Skeletal muscle tissue (tissue), 4 donors: ENCODE results near the gene TRAPPC2. TPM values are rescaled to one million over a fixed set of nuclear protein-coding genes. Genes with fewer than 3 reads are reported as not detected.

Experiments
- H3K27ac ChIP-seq: one replicate; pipeline ENCODE4 v1.7.0; 2013; ENCODE audit warnings: mild to moderate bottlenecking, low read depth, low read length, inconsistent platforms
- H3K27me3 ChIP-seq, 3 donors: one replicate each; pipeline ENCODE4 v1.7.0; 2013; ENCODE audit warnings: low read length in 3 of 3; ENCODE audit not compliant: control insufficient read depth in 3 of 3, insufficient read depth in 3 of 3
- H3K36me3 ChIP-seq, 3 donors: one replicate each; pipeline ENCODE4 v1.7.0; 2013; ENCODE audit warnings: low read length in 3 of 3; ENCODE audit not compliant: control insufficient read depth in 3 of 3, insufficient read depth in 3 of 3
- H3K4me1 ChIP-seq, 3 donors: one replicate each; pipeline ENCODE4 v1.7.0; 2013; ENCODE audit warnings: low read length in 3 of 3, mild to moderate bottlenecking in 3 of 3; ENCODE audit not compliant: control insufficient read depth in 3 of 3, insufficient read depth in 3 of 3
- H3K4me3 ChIP-seq, 3 donors: one replicate each; pipeline ENCODE4 v1.7.0; 2013; ENCODE audit warnings: low read length in 3 of 3
- H3K9ac ChIP-seq, 3 donors: one replicate each; pipeline ENCODE4 v1.7.0; 2013; ENCODE audit warnings: low read length in 3 of 3, mild to moderate bottlenecking in 3 of 3, moderate library complexity in 2 of 3, low read depth in 1 of 3
- H3K9me3 ChIP-seq, 3 donors: one replicate each; pipeline ENCODE4 v1.7.0; 2013; ENCODE audit warnings: low read length in 3 of 3; ENCODE audit not compliant: control insufficient read depth in 3 of 3
- total RNA-seq: library from RNA; depleted of rRNA; stranded (reverse); fragments of >200 nt; gene quantifications from one replicate; pipeline ENCODE4 v1.2.3, GENCODE V29; 2014
- donor health status: Osteomylitis.

Gene TRAPPC2
- total RNA-seq, 1 donor from 2014 or later, result 9.9 TPM

- H3K9me3 ChIP-seq, result no peaks in the 10 kb centered on the region
- H3K27me3 ChIP-seq, result peaks cover 0 to 4% (median 0%) of the 10 kb centered on the region in 3 donors
- H3K27ac ChIP-seq, result no peak overlapping the region
- peaks cover 18 to 31% (median 21%) of the 10 kb centered on the region in 3 donors for H3K4me1 ChIP-seq
- no peak overlapping the region for H3K9ac ChIP-seq
- no peak overlapping the region for H3K4me3 ChIP-seq
- H3K36me3 ChIP-seq, result no peaks in the 10 kb centered on the region
These were observed 41.0 kb downstream of the TRAPPC2 start for GRCh38 chrX:13693341-13693961.

GRCh38 chrX:13692771-13693231, 41.6 kb downstream of the TRAPPC2 start:
- Histone ChIP-seq H3K4me3 (no peak overlapping the region), H3K9ac (no peak overlapping the region), H3K9me3 (no peaks in the 10 kb centered on the region), H3K4me1 (peaks cover 18 to 31% (median 21%) of the 10 kb centered on the region in 3 donors), H3K27ac (no peak overlapping the region), H3K27me3 (peaks cover 0 to 4% (median 0%) of the 10 kb centered on the region in 3 donors), H3K36me3 (no peaks in the 10 kb centered on the region)

DNA sequence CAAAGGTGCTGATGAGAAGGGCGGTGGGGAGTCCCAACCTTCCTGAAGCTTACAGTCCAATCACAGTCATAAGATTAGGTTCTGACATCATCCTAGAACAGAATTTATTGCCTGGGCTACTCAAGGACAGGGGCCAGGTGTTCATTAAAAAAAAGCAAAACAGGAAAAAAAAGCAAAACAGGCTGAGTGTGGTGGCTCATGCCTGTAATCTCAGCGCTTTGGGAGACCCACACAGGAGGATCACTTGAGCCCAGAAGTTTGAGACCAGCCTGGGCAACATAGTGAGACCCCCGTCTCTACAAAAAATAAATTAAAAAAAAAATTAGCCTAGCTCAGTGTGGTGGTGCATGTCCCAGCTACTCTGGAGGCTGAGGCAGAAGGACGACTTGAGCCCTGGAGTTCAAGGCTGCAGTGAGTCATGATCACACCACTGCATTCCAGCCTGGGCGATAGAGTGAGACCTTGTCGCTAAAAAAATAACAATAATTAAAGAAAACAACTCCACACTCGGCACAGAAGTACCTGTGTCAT, 42.5 kb downstream of the TRAPPC2 start:
- Histone ChIP-seq H3K9ac (no peak overlapping the region), H3K27ac (no peak overlapping the region), H3K36me3 (no peaks in the 10 kb centered on the region), H3K4me1 (peaks cover 18 to 31% (median 21%) of the 10 kb centered on the region in 3 donors), H3K9me3 (no peaks in the 10 kb centered on the region), H3K4me3 (no peak overlapping the region), H3K27me3 (peaks cover 0 to 4% (median 0%) of the 10 kb centered on the region in 3 donors)

- Histone ChIP-seq H3K9ac (no peak overlapping the region), H3K36me3 (no peaks in the 10 kb centered on the region), H3K9me3 (no peaks in the 10 kb centered on the region), H3K27ac (no peak overlapping the region), H3K4me1 (peaks cover 17 to 31% (median 21%) of the 10 kb centered on the region in 3 donors), H3K4me3 (peak overlapping the region in 1 of 3 donors; percentile 88), H3K27me3 (peaks cover 0 to 4% (median 0%) of the 10 kb centered on the region in 3 donors)
These were observed 43.6 kb downstream of the TRAPPC2 start for GRCh38 chrX:13690836-13691235.

GRCh38 chrX:13689741-13690211, 44.6 kb downstream of the TRAPPC2 start:
- Histone ChIP-seq H3K27ac (peak overlapping the region; percentile 91), H3K9me3 (no peaks in the 10 kb centered on the region), H3K9ac (peak overlapping the region; percentile 88 to 90 (median 88)), H3K36me3 (no peaks in the 10 kb centered on the region), H3K4me1 (peaks cover 11 to 22% (median 21%) of the 10 kb centered on the region in 3 donors), H3K4me3 (peak overlapping the region; percentile 85 to 88 (median 85)), H3K27me3 (peaks cover 0 to 6% (median 0%) of the 10 kb centered on the region in 3 donors)

DNA sequence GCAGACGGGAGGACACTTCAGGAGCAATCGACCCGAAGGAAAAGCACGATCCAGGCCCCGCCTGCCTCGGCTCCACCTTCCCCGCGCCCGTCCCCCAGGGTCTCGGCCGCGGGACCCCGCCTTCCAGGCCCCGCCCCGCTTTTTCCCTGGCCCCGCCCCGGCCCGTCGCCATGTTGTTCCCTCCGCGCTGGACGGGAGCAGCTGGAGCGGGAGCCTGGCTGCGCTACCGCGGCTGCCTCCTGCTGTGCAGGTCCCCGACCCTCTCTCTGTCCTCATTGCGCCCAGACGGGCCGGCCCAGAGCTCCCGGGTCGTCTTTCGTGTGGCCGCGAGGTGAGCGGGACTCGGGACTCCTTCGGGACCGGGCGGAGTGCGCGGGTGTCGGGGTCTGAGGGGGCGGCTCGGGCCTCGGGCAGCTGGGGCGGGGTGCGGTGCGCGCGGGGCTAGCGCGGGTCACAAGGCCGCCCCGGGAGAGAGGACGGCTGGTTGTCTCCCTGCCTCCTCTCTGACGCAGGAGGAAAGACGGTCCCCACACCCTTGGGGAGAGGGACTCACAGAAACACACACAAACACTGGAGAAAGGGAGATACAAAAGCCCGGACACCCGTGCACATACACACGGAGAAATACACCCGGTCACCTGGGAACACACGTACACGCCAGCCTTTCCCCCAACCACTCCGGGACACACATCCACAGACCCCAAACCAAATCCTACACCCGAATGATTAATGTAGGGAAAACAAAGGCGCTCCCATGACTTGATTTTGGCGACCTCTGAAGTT, 45.3 kb downstream of the TRAPPC2 start, which contains the start of gene RAB9A:
Gene RAB9A (plus strand): TSS at position 171 of the 783 bp plus-strand sequence. CDS start 19,619 bp downstream, outside the sequence.
- peak within 1 kb of the TSS; percentile 88 to 90 (median 88) for H3K9ac ChIP-seq
- peaks cover 7 to 21% (median 17%) of the 10 kb centered on the region in 3 donors for H3K4me1 ChIP-seq
- peak within 1 kb of the TSS; percentile 85 to 88 (median 85) for H3K4me3 ChIP-seq
- no peaks in the 10 kb centered on the region for H3K9me3 ChIP-seq
- peaks cover 0 to 6% (median 0%) of the 10 kb centered on the region in 3 donors for H3K27me3 ChIP-seq
- H3K27ac ChIP-seq, result peak within 1 kb of the TSS; percentile 91
- H3K36me3 ChIP-seq, result no peaks in the 10 kb centered on the region

GRCh38 chrX:13688384-13688957, 45.9 kb downstream of the TRAPPC2 start:
- peak overlapping the region; percentile 91 for H3K27ac ChIP-seq
- H3K9ac ChIP-seq, result peak overlapping the region; percentile 76 to 90 (median 88)
- no peaks in the 10 kb centered on the region for H3K9me3 ChIP-seq
- H3K4me3 ChIP-seq, result peak overlapping the region; percentile 73 to 85 (median 85)
- H3K27me3 ChIP-seq, result peaks cover 0 to 6% (median 0%) of the 10 kb centered on the region in 3 donors
- H3K4me1 ChIP-seq, result peaks cover 4 to 18% (median 10%) of the 10 kb centered on the region in 3 donors
- H3K36me3 ChIP-seq, result no peaks in the 10 kb centered on the region

DNA sequence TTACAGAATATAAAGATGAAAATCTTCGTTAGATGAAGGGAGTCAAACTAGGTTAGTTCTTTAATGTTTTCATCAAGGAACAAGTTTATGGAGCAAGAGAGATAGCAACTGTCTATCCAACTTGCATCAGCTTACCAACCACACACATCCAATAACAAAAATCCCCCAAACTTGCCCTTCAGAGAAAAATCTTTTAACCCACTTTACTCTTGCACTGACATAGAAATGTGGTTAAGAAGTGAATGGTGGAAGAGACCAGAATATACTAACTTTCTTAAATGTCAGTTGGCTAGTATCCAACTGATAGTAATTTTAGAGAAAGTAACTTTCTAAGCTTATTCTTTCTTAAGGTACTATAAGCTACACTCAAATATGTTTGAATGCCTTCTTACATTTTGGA, 47.2 kb downstream of the TRAPPC2 start:
- H3K36me3 ChIP-seq, result no peaks in the 10 kb centered on the region
- H3K4me1 ChIP-seq, result peaks cover 0 to 5% (median 4%) of the 10 kb centered on the region in 3 donors
- no peaks in the 10 kb centered on the region for H3K9me3 ChIP-seq
- H3K27ac ChIP-seq, result no peak overlapping the region
- no peak overlapping the region for H3K9ac ChIP-seq
- H3K4me3 ChIP-seq, result no peak overlapping the region
- peaks cover 0 to 6% (median 0%) of the 10 kb centered on the region in 3 donors for H3K27me3 ChIP-seq

DNA sequence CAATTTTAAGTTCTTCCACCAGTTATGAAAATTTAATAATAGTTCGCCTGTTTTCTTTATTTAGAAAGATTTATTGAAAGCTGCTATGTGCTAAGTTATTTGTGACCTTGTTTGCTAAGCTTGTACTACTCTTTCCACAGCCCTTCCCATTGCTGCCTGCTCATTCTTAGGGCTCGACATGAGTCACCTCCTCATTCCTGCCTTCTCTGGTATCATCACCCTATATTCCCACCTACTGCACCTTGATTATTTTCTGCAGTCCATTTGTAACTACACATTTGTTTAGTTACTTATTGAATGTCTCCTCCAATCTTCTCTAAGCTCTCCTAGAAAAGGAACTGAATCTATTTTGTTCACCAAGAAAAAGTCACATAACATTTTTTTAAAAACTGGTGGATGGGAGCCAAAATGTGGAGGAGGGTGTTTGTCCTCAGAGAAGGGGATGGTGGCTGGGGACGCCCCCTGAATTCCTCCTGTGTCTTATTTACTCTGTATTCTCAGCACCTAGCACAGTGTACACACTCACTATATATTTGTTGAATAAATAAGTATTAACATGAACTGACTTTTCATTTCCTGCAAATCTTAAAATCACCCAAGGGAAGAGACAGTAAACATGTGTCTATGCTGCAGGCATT, 49.2 kb downstream of the TRAPPC2 start:
- Histone ChIP-seq H3K9me3 (no peaks in the 10 kb centered on the region), H3K27me3 (peaks cover 0 to 6% (median 0%) of the 10 kb centered on the region in 3 donors), H3K4me3 (no peak overlapping the region), H3K9ac (no peak overlapping the region), H3K4me1 (peaks cover 0 to 4% (median 0%) of the 10 kb centered on the region in 3 donors), H3K27ac (no peak overlapping the region), H3K36me3 (no peaks in the 10 kb centered on the region)
